Adrenal gland (tissue), 5 donors: ENCODE measurements around the gene REXO2.

ENCODE experiments used
- CTCF ChIP-seq, 6 experiments: fragments of 450-650 bp in 4 of 6; fragments of 200-600 bp in 2 of 6; sonication (generic) in 1 of 6; IDR thresholded peaks; 1 replicate in 5 of 6; 2 replicates in 1 of 6; pipeline versions ENCODE4 v1.5.1 to v1.8.0; 2016 to 2021; ENCODE audit warnings: antibody characterized with exemption in 6 of 6, mild to moderate bottlenecking in 2 of 6, moderate library complexity in 1 of 6
- POLR2A ChIP-seq, 2 donors: fragments of 450-650 bp; IDR thresholded peaks; one replicate each; pipeline ENCODE4 v1.6.1; 2017; ENCODE audit warnings: antibody characterized with exemption in 2 of 2, mild to moderate bottlenecking in 2 of 2, moderate library complexity in 1 of 2
- donor health status: DM: no; HTN: no; CAD: no.

- TF ChIP-seq CTCF (IDR thresholded peaks at IDR 0.05) (peak in 1 of 6 experiments; percentile 8), POLR2A (IDR thresholded peaks at IDR 0.05) (peak; percentile 94 to 98)
Measured at GRCh38 chr11:114400216-114400914, 38.9 kb upstream of the REXO2 start, which contains the start of the genes C11orf71 and RBM7.
